H9 (cell line): ENCODE data around the gene TGIF1. TPM values are rescaled to one million over a fixed set of nuclear protein-coding genes. Genes with fewer than 3 reads are reported as not detected.
A peak's percentile ranks its signal among the peaks of the same experiment; 100 is the strongest.

Experiments
- DNase-seq: peaks from one replicate; pipeline ENCODE4 v3.0.0-alpha.2; 2017
- H2AFZ ChIP-seq: one replicate; pipeline ENCODE4 v1.6.1; 2013; ENCODE audit warnings: mild to moderate bottlenecking, low read length, control low read depth, moderate library complexity
- H2AK5ac ChIP-seq: 2 replicates; pipeline ENCODE4 v1.6.1; 2013; ENCODE audit warnings: low read length, control low read depth, mixed read lengths; ENCODE audit not compliant: insufficient read length
- H2BK120ac ChIP-seq: one replicate; pipeline ENCODE4 v1.6.1; 2013; ENCODE audit warnings: low read depth, mild to moderate bottlenecking, low read length, control low read depth, inconsistent platforms; ENCODE audit not compliant: poor library complexity, severe bottlenecking
- H2BK12ac ChIP-seq: 2 replicates; pipeline ENCODE4 v1.6.1; 2013; ENCODE audit warnings: low read length, control low read depth, mixed read lengths, low read depth; ENCODE audit not compliant: insufficient read length
- H2BK15ac ChIP-seq: 2 replicates; pipeline ENCODE4 v1.6.1; 2013; ENCODE audit warnings: low read depth, low read length, control low read depth
- H2BK20ac ChIP-seq: one replicate; pipeline ENCODE4 v1.6.1; 2013; ENCODE audit warnings: low read depth, mild to moderate bottlenecking, low read length, control low read depth, inconsistent platforms; ENCODE audit not compliant: poor library complexity, severe bottlenecking
- H2BK5ac ChIP-seq: 2 replicates; pipeline ENCODE4 v1.6.1; 2013; ENCODE audit warnings: low read length, control low read depth, mixed read lengths; ENCODE audit not compliant: insufficient read length
- H3K14ac ChIP-seq: 2 replicates; pipeline ENCODE4 v1.6.1; 2013; ENCODE audit warnings: low read length, control low read depth; ENCODE audit not compliant: insufficient read depth
- H3K18ac ChIP-seq: 2 replicates; pipeline ENCODE4 v1.6.1; 2013; ENCODE audit warnings: low read depth, mild to moderate bottlenecking, mixed read lengths, low read length, control low read depth; ENCODE audit not compliant: insufficient read length
- H3K23ac ChIP-seq: 2 replicates; pipeline ENCODE4 v1.6.1; 2013; ENCODE audit warnings: low read length, control low read depth, mixed read lengths, low read depth; ENCODE audit not compliant: insufficient read length
- H3K23me2 ChIP-seq: 2 replicates; pipeline ENCODE4 v1.6.1; 2013; ENCODE audit warnings: low read depth, mild to moderate bottlenecking, mixed read lengths, low read length, control low read depth; ENCODE audit not compliant: insufficient read length, poor library complexity, severe bottlenecking
- H3K27ac ChIP-seq: 2 replicates; pipeline ENCODE4 v1.5.1; 2013; ENCODE audit warnings: low read length, control low read depth, mixed read lengths, low read depth; ENCODE audit not compliant: insufficient read length
- H3K27me3 ChIP-seq: 2 replicates; pipeline ENCODE4 v1.6.1; 2013; ENCODE audit warnings: low read length, control low read depth, inconsistent platforms; ENCODE audit not compliant: insufficient read depth
- H3K4ac ChIP-seq: 2 replicates; pipeline ENCODE4 v1.6.1; 2013; ENCODE audit warnings: low read depth, mild to moderate bottlenecking, control low read depth, inconsistent platforms, low read length, moderate library complexity
- H3K4me1 ChIP-seq: 2 replicates; pipeline ENCODE4 v1.6.1; 2013; ENCODE audit warnings: low read length, control low read depth, inconsistent platforms; ENCODE audit not compliant: insufficient read depth
- H3K4me2 ChIP-seq: 2 replicates; pipeline ENCODE4 v1.6.1; 2013; ENCODE audit warnings: low read length, control low read depth, mixed read lengths; ENCODE audit not compliant: insufficient read length, insufficient read depth
- H3K56ac ChIP-seq: 2 replicates; pipeline ENCODE4 v1.6.1; 2013; ENCODE audit warnings: low read depth, mild to moderate bottlenecking, mixed read lengths, low read length, control low read depth; ENCODE audit not compliant: insufficient read length
- H3K79me1 ChIP-seq: 2 replicates; pipeline ENCODE4 v1.6.1; 2013; ENCODE audit warnings: low read depth, mild to moderate bottlenecking, moderate library complexity, low read length, control low read depth, inconsistent platforms; ENCODE audit not compliant: insufficient read depth, poor library complexity, severe bottlenecking
- H3K79me2 ChIP-seq: 2 replicates; pipeline ENCODE4 v1.6.1; 2013; ENCODE audit warnings: low read length, control low read depth, inconsistent platforms; ENCODE audit not compliant: insufficient read depth
- H3K9ac ChIP-seq: 2 replicates; pipeline ENCODE4 v1.6.1; 2013; ENCODE audit warnings: low read length, control low read depth, mixed read lengths; ENCODE audit not compliant: insufficient read length; ENCODE audit errors: extremely low read depth
- H3K9me3 ChIP-seq: one replicate; pipeline ENCODE4 v1.6.1; 2013; ENCODE audit warnings: low read depth, low read length, inconsistent platforms; ENCODE audit not compliant: control insufficient read depth
- H3T11ph ChIP-seq: one replicate; pipeline ENCODE4 v1.6.1; 2013; ENCODE audit warnings: mild to moderate bottlenecking, low read length, control low read depth, inconsistent platforms
- H4K20me1 ChIP-seq: one replicate; pipeline ENCODE4 v1.6.1; 2013; ENCODE audit not compliant: control insufficient read depth, insufficient read length, insufficient read depth
- H4K5ac ChIP-seq: 2 replicates; pipeline ENCODE4 v1.6.1; 2013; ENCODE audit warnings: low read depth, mild to moderate bottlenecking, mixed read lengths, low read length, control low read depth; ENCODE audit not compliant: insufficient read length
- H4K8ac ChIP-seq: replicated peaks from 2 replicates; pipeline ENCODE4 v1.6.1; 2013; ENCODE audit warnings: low read length, control low read depth, mixed read lengths, low read depth; ENCODE audit not compliant: insufficient read length
- H4K91ac ChIP-seq: 2 replicates; pipeline ENCODE4 v1.6.1; 2013; ENCODE audit warnings: low read depth, mild to moderate bottlenecking, moderate library complexity, mixed read lengths, low read length, control low read depth; ENCODE audit not compliant: insufficient read length
- H3K27ac Mint-ChIP-seq, 3 experiments: 2 replicates in 2 of 3; 3 replicates in 1 of 3; pipeline ENCODE4 v1.8.0; 2020 to 2021; ENCODE audit warnings: mixed read lengths in 3 of 3, mild to moderate bottlenecking in 1 of 3, moderate library complexity in 1 of 3
- H3K27me3 Mint-ChIP-seq: 2 replicates; pipeline ENCODE4 v1.8.0; 2021; ENCODE audit warnings: low read depth, mild to moderate bottlenecking, moderate library complexity, mixed read lengths
- H3K36me3 Mint-ChIP-seq, 3 experiments: 2 replicates in 2 of 3; 3 replicates in 1 of 3; pipeline ENCODE4 v1.8.0; 2020 to 2021; ENCODE audit warnings: low read depth in 3 of 3, mixed read lengths in 3 of 3; ENCODE audit not compliant: insufficient read depth in 1 of 3
- H3K4me1 Mint-ChIP-seq, 2 experiments: 2 replicates each; pipeline ENCODE4 v1.8.0; 2020; ENCODE audit warnings: mixed read lengths in 2 of 2
- H3K4me3 Mint-ChIP-seq, 2 experiments: 2 replicates in 1 of 2; 3 replicates in 1 of 2; pipeline ENCODE4 v1.8.0; 2020 to 2021; ENCODE audit warnings: mild to moderate bottlenecking in 2 of 2, mixed read lengths in 2 of 2, moderate library complexity in 1 of 2
- H3K9me3 Mint-ChIP-seq, 2 experiments: 2 replicates in 1 of 2; 3 replicates in 1 of 2; pipeline ENCODE4 v1.8.0; 2020; ENCODE audit warnings: mild to moderate bottlenecking in 2 of 2, mixed read lengths in 2 of 2, moderate library complexity in 1 of 2
- CTCF ChIP-seq: fragments of 200-600 bp; sonication (generic); conservative IDR thresholded peaks from 3 replicates; pipeline ENCODE4 v1.8.0; 2021; ENCODE audit warnings: antibody characterized with exemption, mild to moderate bottlenecking
- WGBS: extraction: QIAGEN DNeasy Blood & Tissue Kit; methylation state at CpG from one replicate; pipeline ENCODE4 v1.1.7; 2013; ENCODE audit warnings: missing lambda C conversion rate, low lambda C conversion rate, mixed read lengths; ENCODE audit not compliant: insufficient read length; ENCODE audit errors: extremely low coverage; 5-methylcytosine and 5-hydroxymethylcytosine counted together
- total RNA-seq: library from RNA; stranded (reverse); gene quantifications from 2 replicates; pipeline ENCODE4 v1.2.1, GENCODE V29; 2021

TGIF1 gene
- total RNA-seq, 1 experiment from 2014 or later, result 261 TPM

GRCh38 chr18:3500016-3500415 is 50.0 kb downstream of the TGIF1 start:
- H3K4me1 Mint-ChIP-seq, result peaks cover 22 to 24% of the 10 kb centered on the region in 2 experiments
- H3K4me1 ChIP-seq, result no peaks in the 10 kb centered on the region; the same call in 1 of the 2 replicates
- H4K20me1 ChIP-seq, result no peaks in the 10 kb centered on the region
- no peak overlapping the region for H2BK12ac ChIP-seq
- no peak overlapping the region for H3K18ac ChIP-seq
- no peak overlapping the region for H4K91ac ChIP-seq
- H3K4ac ChIP-seq, result no peak overlapping the region
- no peak overlapping the region for H4K5ac ChIP-seq
- peaks cover 20% of the 10 kb centered on the region for H3K27me3 Mint-ChIP-seq
- H3K79me1 ChIP-seq, result no peaks in the 10 kb centered on the region
- peaks cover 6% of the 10 kb centered on the region for H3K23me2 ChIP-seq
- H3K23ac ChIP-seq, result no peak overlapping the region
- H2BK20ac ChIP-seq, result no peak overlapping the region
- H3K36me3 Mint-ChIP-seq, result no peaks in the 10 kb centered on the region
- no peak overlapping the region for H3T11ph ChIP-seq
- no peak overlapping the region for H3K9ac ChIP-seq
- no peak overlapping the region for H3K27ac Mint-ChIP-seq
- H3K27me3 ChIP-seq, result no peaks in the 10 kb centered on the region; the same call in 1 of the 2 replicates
- H4K8ac ChIP-seq, result no peak overlapping the region
- H3K79me2 ChIP-seq, result no peaks in the 10 kb centered on the region
- H2BK120ac ChIP-seq, result no peak overlapping the region
- H3K9me3 Mint-ChIP-seq, result no peaks in the 10 kb centered on the region
- H3K4me3 Mint-ChIP-seq, result peak overlapping the region in 1 of 2 experiments; percentile 81; a peak in 2 of 5 replicates
- no peak overlapping the region for H3K56ac ChIP-seq
- H3K14ac ChIP-seq, result no peak overlapping the region
- no peak for DNase-seq
- H3K27ac ChIP-seq, result no peak overlapping the region
- WGBS, result no CpG with 5 or more reads among the region's 5 CpGs
- H3K4me2 ChIP-seq, result no peak overlapping the region
- no peaks in the 10 kb centered on the region for H3K9me3 ChIP-seq
- no peak overlapping the region for H2BK15ac ChIP-seq
- H2AFZ ChIP-seq, result no peak overlapping the region
- no peak overlapping the region for H2BK5ac ChIP-seq
- H2AK5ac ChIP-seq, result no peak overlapping the region
- no peak for TF ChIP-seq CTCF
